HUES6 (cell line): ENCODE measurements around the gene FAF1.
A peak's percentile ranks its signal among the peaks of the same experiment; 100 is the strongest.

ENCODE experiments used
- H3K27ac ChIP-seq: 2 replicates; pipeline ENCODE4 v1.7.0; 2013; ENCODE audit warnings: low read depth, mild to moderate bottlenecking, low read length, inconsistent platforms
- H3K27me3 ChIP-seq: 2 replicates; pipeline ENCODE4 v1.6.1; 2013; ENCODE audit warnings: low read length; ENCODE audit not compliant: control insufficient read depth, insufficient read depth
- H3K36me3 ChIP-seq: 2 replicates; pipeline ENCODE4 v1.6.1; 2013; ENCODE audit warnings: low read length; ENCODE audit not compliant: control insufficient read depth, insufficient read depth
- H3K4me1 ChIP-seq: 2 replicates; pipeline ENCODE4 v1.6.1; 2013; ENCODE audit warnings: low read length; ENCODE audit not compliant: control insufficient read depth, insufficient read depth
- H3K4me3 ChIP-seq: 2 replicates; pipeline ENCODE4 v1.5.1; 2013; ENCODE audit warnings: low read depth, low read length
- H3K9ac ChIP-seq: one replicate; pipeline ENCODE4 v1.6.1; 2013; ENCODE audit warnings: mild to moderate bottlenecking, low read length
- H3K9me3 ChIP-seq: 2 replicates; pipeline ENCODE4 v1.6.1; 2013; ENCODE audit warnings: low read depth, low read length; ENCODE audit not compliant: control insufficient read depth, insufficient read depth

Gene FAF1

DNA sequence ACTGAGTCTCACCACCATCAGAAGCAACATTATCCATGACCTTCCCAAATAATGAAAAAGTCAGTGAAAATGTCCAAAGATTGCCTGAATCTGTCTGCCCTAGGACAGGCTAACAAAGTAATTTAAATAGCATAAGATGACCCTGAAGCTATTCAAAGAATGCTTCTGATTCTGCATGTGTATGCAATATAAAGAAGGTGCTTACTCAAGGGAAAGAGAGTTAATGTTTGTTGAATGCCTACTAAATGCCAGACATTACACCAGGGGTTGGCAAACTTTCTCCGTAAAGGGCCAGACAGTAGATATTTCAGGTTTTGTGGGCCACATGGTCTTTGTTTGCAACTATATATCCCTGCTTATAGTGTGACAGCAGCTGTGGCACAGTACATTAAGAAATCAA lies 314.9 kb downstream of the FAF1 start:
- Histone ChIP-seq H3K27ac (peak overlapping the region; percentile 47), H3K36me3 (no peaks in the 10 kb centered on the region), H3K9me3 (no peaks in the 10 kb centered on the region), H3K4me1 (peaks cover 16% of the 10 kb centered on the region), H3K4me3 (no peak overlapping the region), H3K9ac (peak overlapping the region; percentile 23), H3K27me3 (no peaks in the 10 kb centered on the region)

GRCh38 chr1:50644447-50645105 lies 315.5 kb downstream of the FAF1 start:
- Histone ChIP-seq H3K9ac (no peak overlapping the region), H3K4me3 (no peak overlapping the region), H3K4me1 (peaks cover 16% of the 10 kb centered on the region), H3K36me3 (no peaks in the 10 kb centered on the region), H3K9me3 (no peaks in the 10 kb centered on the region), H3K27ac (peak overlapping the region; percentile 47), H3K27me3 (no peaks in the 10 kb centered on the region)

GRCh38 chr1:50637460-50637859 lies 322.6 kb downstream of the FAF1 start:
- H3K36me3 ChIP-seq: no peaks in the 10 kb centered on the region
- H3K9ac ChIP-seq: no peak overlapping the region
- no peak overlapping the region for H3K4me3 ChIP-seq
- H3K27me3 ChIP-seq: no peaks in the 10 kb centered on the region
- no peaks in the 10 kb centered on the region for H3K9me3 ChIP-seq
- H3K27ac ChIP-seq: no peak overlapping the region
- no peaks in the 10 kb centered on the region for H3K4me1 ChIP-seq

GRCh38 chr1:50634251-50634650 lies 325.8 kb downstream of the FAF1 start:
- Histone ChIP-seq H3K9ac (no peak overlapping the region), H3K36me3 (no peaks in the 10 kb centered on the region), H3K4me1 (no peaks in the 10 kb centered on the region), H3K9me3 (no peaks in the 10 kb centered on the region), H3K27me3 (no peaks in the 10 kb centered on the region), H3K4me3 (no peak overlapping the region), H3K27ac (no peak overlapping the region)

DNA sequence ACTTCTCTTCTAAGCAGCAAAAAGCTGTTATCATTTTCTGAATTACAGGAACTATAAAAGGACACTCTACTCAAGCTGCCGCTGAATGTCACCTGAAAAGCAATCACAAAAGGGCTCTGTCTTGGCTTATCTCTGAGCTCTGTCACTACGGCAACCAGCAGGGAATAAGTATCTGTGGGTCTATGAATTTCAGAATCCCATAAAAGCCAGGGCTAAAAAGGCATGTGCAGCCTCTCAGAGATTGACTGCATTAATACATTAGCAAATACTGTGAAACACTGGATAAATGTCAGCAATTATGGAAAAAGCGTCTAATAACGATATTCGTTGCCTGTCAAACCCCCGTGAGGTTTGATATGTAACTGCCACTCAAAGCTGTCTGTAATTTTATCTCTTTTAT lies 326.6 kb downstream of the FAF1 start:
- no peaks in the 10 kb centered on the region for H3K27me3 ChIP-seq
- no peaks in the 10 kb centered on the region for H3K36me3 ChIP-seq
- H3K9me3 ChIP-seq: no peaks in the 10 kb centered on the region
- no peak overlapping the region for H3K9ac ChIP-seq
- no peak overlapping the region for H3K4me3 ChIP-seq
- no peak overlapping the region for H3K27ac ChIP-seq
- H3K4me1 ChIP-seq: no peaks in the 10 kb centered on the region

GRCh38 chr1:50631161-50631560 lies 328.9 kb downstream of the FAF1 start:
- Histone ChIP-seq H3K9me3 (no peaks in the 10 kb centered on the region), H3K4me1 (no peaks in the 10 kb centered on the region), H3K27me3 (no peaks in the 10 kb centered on the region), H3K9ac (no peak overlapping the region), H3K27ac (no peak overlapping the region), H3K36me3 (no peaks in the 10 kb centered on the region), H3K4me3 (no peak overlapping the region)

DNA sequence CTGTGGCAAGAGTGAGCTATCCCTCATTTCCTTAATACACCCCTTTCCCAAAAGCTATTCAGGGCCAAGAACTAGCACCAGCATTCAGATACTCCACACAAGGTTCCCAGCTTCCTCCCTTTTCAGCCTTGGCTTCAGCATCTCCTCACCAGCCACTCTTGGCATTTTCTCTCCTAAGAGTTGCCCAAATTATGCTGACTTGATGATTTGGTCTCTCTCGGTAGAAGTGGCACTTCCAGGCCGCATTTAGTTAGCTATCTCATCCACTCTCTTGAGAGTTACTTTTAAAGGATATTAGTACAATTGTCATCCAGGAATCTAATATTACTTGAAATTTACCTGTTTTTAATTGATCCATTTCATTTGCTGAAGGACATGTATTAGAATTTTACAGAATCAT lies 337.8 kb downstream of the FAF1 start:
- no peaks in the 10 kb centered on the region for H3K36me3 ChIP-seq
- H3K4me3 ChIP-seq: no peak overlapping the region
- peaks cover 5% of the 10 kb centered on the region; the same call in 1 of the 2 replicates for H3K4me1 ChIP-seq
- no peaks in the 10 kb centered on the region for H3K27me3 ChIP-seq
- no peaks in the 10 kb centered on the region for H3K9me3 ChIP-seq
- H3K27ac ChIP-seq: no peak overlapping the region
- no peak overlapping the region for H3K9ac ChIP-seq

DNA sequence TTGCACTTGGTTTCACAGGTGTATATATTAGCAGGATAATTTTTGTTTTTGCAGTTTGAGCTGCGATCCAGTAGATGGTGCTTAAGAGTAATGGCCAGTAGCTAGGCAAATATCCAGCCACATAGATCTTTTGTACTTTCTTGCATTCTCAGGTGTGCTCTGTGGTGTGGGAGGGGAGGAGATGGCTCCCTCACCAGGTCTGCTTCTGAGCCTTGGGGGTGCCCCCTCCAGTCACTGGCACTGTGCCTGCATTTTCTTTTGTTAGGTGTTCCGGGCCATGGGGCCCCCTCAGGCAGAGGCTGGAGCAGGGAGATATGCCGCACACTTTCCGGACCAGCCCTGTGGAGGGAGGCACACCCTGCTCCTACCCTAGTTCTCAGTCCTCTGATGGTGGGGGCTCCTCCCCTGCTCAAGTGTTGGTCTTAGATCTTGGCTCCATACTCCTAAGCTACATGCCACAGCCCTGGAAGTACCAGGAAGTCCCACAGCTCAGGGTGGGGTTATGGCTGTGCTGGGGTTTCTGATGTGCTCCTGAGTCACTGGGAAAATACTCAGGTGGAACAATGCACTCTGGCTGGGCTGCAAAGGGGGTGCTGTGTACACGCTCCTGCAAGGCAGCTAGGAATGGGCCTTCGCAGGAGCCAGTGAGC lies 339.3 kb downstream of the FAF1 start:
- H3K36me3 ChIP-seq: no peaks in the 10 kb centered on the region
- no peaks in the 10 kb centered on the region for H3K27me3 ChIP-seq
- H3K27ac ChIP-seq: peak overlapping the region; percentile 74
- peak overlapping the region; percentile 13 for H3K9ac ChIP-seq
- no peak overlapping the region for H3K4me3 ChIP-seq
- H3K9me3 ChIP-seq: no peaks in the 10 kb centered on the region
- peaks cover 5% of the 10 kb centered on the region; the same call in 1 of the 2 replicates for H3K4me1 ChIP-seq

DNA sequence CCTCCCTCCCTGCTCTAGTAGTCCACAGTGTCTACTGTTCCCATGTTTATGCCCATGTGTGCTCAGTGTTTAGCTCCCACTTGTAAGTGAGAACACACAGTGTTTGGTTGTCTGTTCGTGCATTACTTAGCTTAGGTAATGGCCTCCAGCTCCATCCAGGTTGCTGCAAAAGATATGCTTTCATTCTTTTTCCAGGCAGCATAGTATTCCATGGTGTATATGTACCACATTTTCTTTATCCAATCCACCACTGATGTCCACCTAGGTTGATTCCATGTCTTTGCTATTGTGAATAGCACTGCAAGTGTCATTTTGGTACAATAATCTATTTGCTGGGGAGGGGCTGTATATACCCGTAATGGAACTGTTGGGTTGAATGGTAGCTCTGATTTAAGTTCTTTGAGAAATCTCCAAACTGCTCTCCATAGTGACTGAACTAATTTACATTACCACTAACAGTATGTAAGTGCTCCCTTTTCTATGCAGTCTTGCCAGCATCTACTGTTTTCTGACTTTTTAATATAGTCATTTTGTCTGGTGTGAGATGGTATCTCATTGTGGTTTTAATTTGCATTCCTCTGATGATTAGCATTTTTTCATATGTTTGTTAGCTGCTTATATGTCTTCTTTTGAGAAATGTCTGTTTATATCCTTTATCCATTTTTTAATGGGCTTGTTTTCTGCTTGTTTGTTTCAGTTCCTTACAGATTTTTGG lies 344.9 kb downstream of the FAF1 start:
- no peak overlapping the region for H3K9ac ChIP-seq
- peaks cover 4% of the 10 kb centered on the region; the same call in 1 of the 2 replicates for H3K4me1 ChIP-seq
- no peak overlapping the region for H3K27ac ChIP-seq
- no peaks in the 10 kb centered on the region for H3K27me3 ChIP-seq
- H3K4me3 ChIP-seq: no peak overlapping the region
- peaks cover 5% of the 10 kb centered on the region; the same call in 1 of the 2 replicates for H3K9me3 ChIP-seq
- H3K36me3 ChIP-seq: no peaks in the 10 kb centered on the region

DNA sequence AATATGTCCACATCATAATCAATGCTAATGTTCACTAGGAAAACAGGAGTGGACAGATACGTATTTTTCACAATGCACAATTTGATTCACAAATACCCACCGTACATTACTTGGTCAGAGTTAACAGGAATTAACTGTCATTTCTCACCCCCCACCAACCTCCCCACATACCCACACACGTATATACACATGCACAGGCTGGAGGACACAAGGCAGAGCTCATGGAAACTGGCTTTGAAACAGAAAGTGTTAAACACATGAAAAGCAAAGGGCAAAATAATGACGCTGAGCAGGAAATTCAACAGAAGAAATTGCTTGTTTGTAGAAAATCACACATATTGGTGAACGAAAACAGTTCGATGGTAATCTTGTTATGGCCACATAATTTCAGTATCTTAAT lies 348.4 kb downstream of the FAF1 start:
- no peaks in the 10 kb centered on the region for H3K27me3 ChIP-seq
- no peak overlapping the region for H3K27ac ChIP-seq
- H3K4me3 ChIP-seq: no peak overlapping the region
- peaks cover 4% of the 10 kb centered on the region; the same call in 1 of the 2 replicates for H3K4me1 ChIP-seq
- H3K9me3 ChIP-seq: peaks cover 5% of the 10 kb centered on the region; the same call in 1 of the 2 replicates
- H3K36me3 ChIP-seq: no peaks in the 10 kb centered on the region
- no peak overlapping the region for H3K9ac ChIP-seq

GRCh38 chr1:50610563-50610962 lies 349.5 kb downstream of the FAF1 start:
- Histone ChIP-seq H3K4me1 (peaks cover 4% of the 10 kb centered on the region; the same call in 1 of the 2 replicates), H3K4me3 (no peak overlapping the region), H3K9ac (no peak overlapping the region)

More at GRCh38 chr1:50610563-50610962, 349.5 kb downstream of the FAF1 start:
- H3K27me3 ChIP-seq: no peaks in the 10 kb centered on the region
- no peak overlapping the region for H3K27ac ChIP-seq
- H3K36me3 ChIP-seq: no peaks in the 10 kb centered on the region
- peaks cover 5% of the 10 kb centered on the region; the same call in 1 of the 2 replicates for H3K9me3 ChIP-seq
